CD8-positive, alpha-beta memory T cell (primary cell): ENCODE data around the gene TCEANC. TPM values are rescaled to one million over a fixed set of nuclear protein-coding genes. Genes with fewer than 3 reads are reported as not detected.
"Not testable (repeated sequence)": the region's sequence is repeated elsewhere in the genome, so short reads cannot be mapped to it uniquely, and the experiment has no call there.

ENCODE experiments used
- CTCF ChIA-PET: fragments of 350-600 bp; sonication (Branson Sonifier 250); formaldehyde crosslinking; loops from one replicate; lab custom pipeline; 2021; ENCODE audit warnings: antibody characterized with exemption; lab: Charles Lee
- POLR2A ChIA-PET: fragments of 350-600 bp; sonication (Branson Sonifier 250); formaldehyde crosslinking; loops from one replicate; lab custom pipeline; 2021; ENCODE audit warnings: antibody characterized with exemption; lab: Charles Lee
- DNase-seq, 5 donors: peaks; one replicate each; pipeline versions ENCODE4 v3.0.0 to v3.0.0-alpha.2; 2020 to 2022; ENCODE audit warnings: mixed read lengths in 1 of 5
- H3K27ac ChIP-seq: one replicate; pipeline ENCODE4 v1.7.0; 2013; ENCODE audit warnings: low read depth, mild to moderate bottlenecking, low read length, moderate library complexity
- H3K27me3 ChIP-seq: 2 replicates; pipeline ENCODE4 v1.7.0; 2013; ENCODE audit warnings: low read length, mild to moderate bottlenecking; ENCODE audit not compliant: insufficient read depth, poor library complexity, severe bottlenecking
- H3K36me3 ChIP-seq: 2 replicates; pipeline ENCODE4 v1.7.0; 2013; ENCODE audit warnings: mild to moderate bottlenecking, low read length, moderate library complexity; ENCODE audit not compliant: insufficient read depth
- H3K4me1 ChIP-seq: 2 replicates; pipeline ENCODE4 v1.7.0; 2013; ENCODE audit warnings: mild to moderate bottlenecking, low read length, moderate library complexity; ENCODE audit not compliant: insufficient read depth
- H3K4me3 ChIP-seq: 2 replicates; pipeline ENCODE4 v1.7.0; 2013; ENCODE audit warnings: mild to moderate bottlenecking, low read length
- H3K9me3 ChIP-seq: 2 replicates; pipeline ENCODE4 v1.7.0; 2013; ENCODE audit warnings: mild to moderate bottlenecking, low read length
- H3K27ac Mint-ChIP-seq, 8 donors: one replicate each; pipeline ENCODE4 v1.8.0; 2020 to 2021; ENCODE audit warnings: mixed read lengths in 8 of 8, mild to moderate bottlenecking in 6 of 8, inconsistent platforms in 3 of 8, moderate library complexity in 3 of 8
- H3K27me3 Mint-ChIP-seq, 2 donors: one replicate each; pipeline ENCODE4 v1.8.0; 2020 to 2021; ENCODE audit warnings: mixed read lengths in 2 of 2, mild to moderate bottlenecking in 1 of 2, moderate library complexity in 1 of 2
- H3K36me3 Mint-ChIP-seq, 3 donors: one replicate each; pipeline ENCODE4 v1.8.0; 2020 to 2021; ENCODE audit warnings: mixed read lengths in 3 of 3, inconsistent platforms in 1 of 3, mild to moderate bottlenecking in 1 of 3
- H3K4me1 Mint-ChIP-seq, 3 donors: one replicate each; pipeline ENCODE4 v1.8.0; 2020 to 2021; ENCODE audit warnings: mixed read lengths in 3 of 3, inconsistent platforms in 1 of 3, mild to moderate bottlenecking in 1 of 3
- H3K4me3 Mint-ChIP-seq, 7 donors: one replicate each; pipeline ENCODE4 v1.8.0; 2020 to 2021; ENCODE audit warnings: mixed read lengths in 7 of 7, mild to moderate bottlenecking in 6 of 7, moderate library complexity in 4 of 7, inconsistent platforms in 2 of 7
- H3K9me3 Mint-ChIP-seq, 5 donors: one replicate each; pipeline ENCODE4 v1.8.0; 2020 to 2022; ENCODE audit warnings: mixed read lengths in 5 of 5, mild to moderate bottlenecking in 3 of 5, moderate library complexity in 2 of 5, inconsistent platforms in 1 of 5
- polyA plus RNA-seq: library from polyadenylated mRNA; unstranded; fragments of 300-500 nt; fragmentation: Illumina TruSeq; gene quantifications from one replicate; pipeline ENCODE4 v1.2.3, GENCODE V29; 2021
- total RNA-seq, 2 experiments: library from RNA; stranded (reverse); gene quantifications; one replicate each; pipeline ENCODE4 v1.2.3, GENCODE V29; 2021

TCEANC gene
- total and polyA plus RNA-seq, 3 experiments from 2014 or later: 2.7 to 10.3 (median 3.4) TPM

DNA sequence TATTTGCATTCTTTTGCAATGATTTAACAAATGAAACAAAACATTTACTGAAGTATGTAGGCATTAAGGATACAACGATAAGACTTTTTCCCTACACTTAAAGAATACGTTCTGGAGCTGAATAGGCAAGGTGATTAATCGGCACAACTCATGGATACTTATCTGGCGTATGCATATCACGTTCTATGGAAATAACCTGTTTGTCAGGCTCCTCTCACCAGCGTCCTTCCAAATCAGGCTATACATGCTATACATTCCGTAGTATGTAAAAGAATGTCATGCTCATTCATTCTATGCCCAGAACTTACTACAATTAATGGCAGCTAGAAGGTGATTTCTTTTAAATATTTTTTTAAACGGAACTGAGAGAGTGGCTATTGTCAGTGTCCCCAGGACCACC, 25.6 kb upstream of the TCEANC start:
- Histone ChIP-seq H3K9me3 (no peaks in the 10 kb centered on the region), H3K4me1 (no peaks in the 10 kb centered on the region), H3K36me3 (no peaks in the 10 kb centered on the region), H3K27me3 (no peaks in the 10 kb centered on the region), H3K4me3 (no peak overlapping the region), H3K27ac (no peak overlapping the region)
- POLR2A ChIA-PET: no interaction called here
- H3K36me3 Mint-ChIP-seq: no peaks in the 10 kb centered on the region
- no peak for DNase-seq
- no peak overlapping the region for H3K4me3 Mint-ChIP-seq
- H3K9me3 Mint-ChIP-seq: peaks cover 0 to 12% (median 7%) of the 10 kb centered on the region in 5 donors
- CTCF ChIA-PET: interaction anchor here (0.9 kb wide), 1 partner anchor 24 kb away, joined by 3 read pairs; no protein-coding TSS in a partner anchor
- no peaks in the 10 kb centered on the region for H3K4me1 Mint-ChIP-seq
- H3K27ac Mint-ChIP-seq: no peak overlapping the region
- peaks cover 0 to 18% of the 10 kb centered on the region in 2 donors for H3K27me3 Mint-ChIP-seq

DNA sequence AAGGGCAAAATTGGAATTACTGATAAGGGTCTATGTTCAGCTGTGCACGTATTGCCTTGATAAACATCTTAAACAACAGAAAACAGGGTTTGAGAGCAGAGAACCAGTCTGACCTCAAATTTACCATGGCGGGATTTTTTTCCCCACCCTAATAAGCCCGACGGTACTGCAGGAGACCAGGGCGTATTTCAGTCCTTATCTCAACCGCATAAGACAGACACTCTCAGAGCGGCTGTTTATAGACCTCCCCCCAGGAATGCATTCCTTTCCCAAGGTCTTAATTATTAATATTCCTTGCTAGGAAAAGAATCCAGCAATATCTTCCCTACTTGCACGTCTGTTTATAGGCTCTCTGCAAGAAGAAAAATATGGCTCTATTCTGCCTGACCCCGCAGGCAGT, 15.7 kb upstream of the TCEANC start:
- H3K27me3 ChIP-seq, POLR2A ChIA-PET: not testable (repeated sequence)
- H3K36me3 Mint-ChIP-seq: peaks cover 0 to 25% (median 0%) of the 10 kb centered on the region in 3 donors

GRCh38 chrX:13638021-13638420, 14.9 kb upstream of the TCEANC start:
- no peaks in the 10 kb centered on the region for H3K9me3 ChIP-seq
- no peaks in the 10 kb centered on the region for H3K4me1 ChIP-seq
- H3K27me3 Mint-ChIP-seq: peaks cover 8 to 43% of the 10 kb centered on the region in 2 donors
- DNase-seq: no peak
- peaks cover 0 to 25% (median 0%) of the 10 kb centered on the region in 3 donors for H3K36me3 Mint-ChIP-seq
- H3K36me3 ChIP-seq: no peaks in the 10 kb centered on the region
- H3K4me1 Mint-ChIP-seq: no peaks in the 10 kb centered on the region
- peaks cover 6 to 28% (median 21%) of the 10 kb centered on the region in 5 donors for H3K9me3 Mint-ChIP-seq
- H3K27ac Mint-ChIP-seq: no peak overlapping the region
- H3K4me3 ChIP-seq: no peak overlapping the region
- CTCF ChIA-PET: no interaction called here
- H3K4me3 Mint-ChIP-seq: no peak overlapping the region
- POLR2A ChIA-PET: no interaction called here
- no peaks in the 10 kb centered on the region for H3K27me3 ChIP-seq
- H3K27ac ChIP-seq: no peak overlapping the region

More for the DNA sequence above, 15.7 kb upstream of the TCEANC start:
- H3K27me3 Mint-ChIP-seq: peaks cover 8 to 39% of the 10 kb centered on the region in 2 donors
- H3K36me3 ChIP-seq, H3K27ac ChIP-seq, H3K4me3 ChIP-seq, H3K4me3 Mint-ChIP-seq, H3K9me3 ChIP-seq, DNase-seq, H3K27ac Mint-ChIP-seq, H3K4me1 ChIP-seq, CTCF ChIA-PET, H3K4me1 Mint-ChIP-seq: not testable (repeated sequence)
- H3K9me3 Mint-ChIP-seq: peaks cover 6 to 28% (median 21%) of the 10 kb centered on the region in 5 donors

- no peak overlapping the region for H3K4me3 Mint-ChIP-seq
- Histone ChIP-seq H3K9me3 (no peaks in the 10 kb centered on the region), H3K4me3 (no peak overlapping the region), H3K27ac (no peak overlapping the region), H3K4me1 (no peaks in the 10 kb centered on the region), H3K36me3 (no peaks in the 10 kb centered on the region), H3K27me3 (no peaks in the 10 kb centered on the region)
- no peak for DNase-seq
- POLR2A ChIA-PET: no interaction called here
- H3K27me3 Mint-ChIP-seq: peaks cover 8 to 45% of the 10 kb centered on the region in 2 donors
- CTCF ChIA-PET: no interaction called here
- no peaks in the 10 kb centered on the region for H3K4me1 Mint-ChIP-seq
- peaks cover 6 to 28% (median 21%) of the 10 kb centered on the region in 5 donors for H3K9me3 Mint-ChIP-seq
- no peak overlapping the region for H3K27ac Mint-ChIP-seq
- peaks cover 0 to 25% (median 0%) of the 10 kb centered on the region in 3 donors for H3K36me3 Mint-ChIP-seq
Measured at GRCh38 chrX:13638826-13639225, 14.1 kb upstream of the TCEANC start.

DNA sequence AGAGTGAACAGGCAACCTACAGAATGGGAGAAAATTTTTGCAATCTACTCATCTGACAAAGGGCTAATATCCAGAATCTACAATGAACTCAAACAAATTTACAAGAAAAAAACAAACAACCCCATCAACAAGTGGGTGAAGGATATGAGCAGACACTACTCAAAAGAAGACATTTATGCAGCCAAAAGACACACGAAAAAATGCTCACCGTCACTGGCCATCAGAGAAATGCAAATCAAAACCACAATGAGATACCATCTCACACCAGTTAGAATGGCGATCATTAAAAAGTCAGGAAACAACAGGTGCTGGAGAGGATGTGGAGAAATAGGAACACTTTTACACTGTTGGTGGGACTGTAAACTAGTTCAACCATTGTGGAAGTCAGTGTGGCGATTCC, 11.3 kb upstream of the TCEANC start:
- DNase-seq, CTCF ChIA-PET, H3K4me3 Mint-ChIP-seq, H3K9me3 ChIP-seq, H3K36me3 ChIP-seq, H3K4me1 Mint-ChIP-seq, H3K4me3 ChIP-seq, H3K4me1 ChIP-seq, H3K27me3 ChIP-seq, H3K27ac Mint-ChIP-seq, H3K36me3 Mint-ChIP-seq, H3K27ac ChIP-seq, POLR2A ChIA-PET: not testable (repeated sequence)
- Mint-ChIP-seq H3K9me3 (peaks cover 2 to 18% (median 11%) of the 10 kb centered on the region in 5 donors), H3K27me3 (peaks cover 0 to 46% of the 10 kb centered on the region in 2 donors)

DNA sequence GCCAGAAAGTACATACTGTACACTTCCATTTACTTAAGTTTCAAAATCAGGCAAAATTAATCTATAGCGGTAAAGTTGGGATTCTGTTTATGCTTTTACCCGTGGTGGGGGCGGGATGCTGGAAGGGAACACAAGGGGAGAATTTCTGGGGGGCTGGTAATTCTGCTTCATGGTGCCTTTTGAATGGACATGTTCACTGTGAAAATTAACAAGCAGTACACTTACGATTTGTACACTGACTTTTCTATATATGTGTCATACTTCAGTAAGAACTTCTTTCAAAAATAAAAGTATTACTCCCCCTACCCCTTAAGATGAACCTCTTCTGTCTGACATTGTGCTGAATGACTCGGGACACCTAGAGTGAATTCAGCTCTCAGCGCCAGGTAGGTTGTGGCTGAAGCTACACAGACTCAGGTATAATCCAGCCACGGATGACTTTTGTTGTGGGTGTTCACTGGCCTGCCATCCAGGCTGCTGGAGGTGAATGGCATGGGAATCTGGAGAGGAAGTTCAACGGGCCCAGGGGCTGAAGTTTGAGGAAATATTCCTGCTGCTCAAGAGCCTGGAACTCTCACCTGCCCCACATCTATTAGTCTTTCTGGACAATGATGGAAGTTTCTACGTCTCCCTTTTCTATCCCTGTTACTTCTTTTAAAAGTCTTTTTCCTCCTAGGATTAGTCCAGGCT, 7.3 kb upstream of the TCEANC start:
- no peak overlapping the region for H3K4me3 ChIP-seq
- peaks cover 0 to 29% of the 10 kb centered on the region in 2 donors for H3K27me3 Mint-ChIP-seq
- ChIA-PET POLR2A (no interaction called here), CTCF (interaction anchor here (1.1 to 3.0 kb wide), 6 partner anchors 10 to 699 kb away, joined by 3 to 12 read pairs (median 3); no protein-coding TSS in a partner anchor)
- H3K36me3 Mint-ChIP-seq: no peaks in the 10 kb centered on the region
- no peak overlapping the region for H3K4me3 Mint-ChIP-seq
- DNase-seq: no peak
- H3K4me1 Mint-ChIP-seq: peaks cover 9 to 22% (median 13%) of the 10 kb centered on the region in 3 donors
- no peaks in the 10 kb centered on the region for H3K36me3 ChIP-seq
- H3K9me3 Mint-ChIP-seq: no peaks in the 10 kb centered on the region
- no peaks in the 10 kb centered on the region for H3K4me1 ChIP-seq
- H3K27ac ChIP-seq: no peak overlapping the region
- H3K27me3 ChIP-seq: no peaks in the 10 kb centered on the region
- no peaks in the 10 kb centered on the region for H3K9me3 ChIP-seq
- H3K27ac Mint-ChIP-seq: peak overlapping the region in 1 of 8 donors; percentile 17

GRCh38 chrX:13646154-13646549, 6.8 kb upstream of the TCEANC start:
- peak overlapping the region in 3 of 8 donors; percentile 17 to 50 (median 47) for H3K27ac Mint-ChIP-seq
- POLR2A ChIA-PET: no interaction called here
- H3K9me3 Mint-ChIP-seq: no peaks in the 10 kb centered on the region

GRCh38 chrX:13647709-13648212, 5.2 kb upstream of the TCEANC start:
- POLR2A ChIA-PET: no interaction called here
- H3K9me3 ChIP-seq: no peaks in the 10 kb centered on the region
- H3K4me1 ChIP-seq: peaks cover 6% of the 10 kb centered on the region
- no peaks in the 10 kb centered on the region for H3K27me3 ChIP-seq
- CTCF ChIA-PET: no interaction called here
- H3K27me3 Mint-ChIP-seq: peaks cover 0 to 23% of the 10 kb centered on the region in 2 donors
- peaks cover 21 to 29% (median 22%) of the 10 kb centered on the region in 3 donors for H3K4me1 Mint-ChIP-seq
- no peak overlapping the region for H3K4me3 ChIP-seq
- DNase-seq: peak in 4 of 5 donors; percentile 39 to 87 (median 54)
- H3K9me3 Mint-ChIP-seq: no peaks in the 10 kb centered on the region
- H3K27ac Mint-ChIP-seq: peak overlapping the region; percentile 54 to 91 (median 88)
- H3K27ac ChIP-seq: peak overlapping the region; percentile 65
- no peaks in the 10 kb centered on the region for H3K36me3 ChIP-seq
- H3K36me3 Mint-ChIP-seq: no peaks in the 10 kb centered on the region
- H3K4me3 Mint-ChIP-seq: peak overlapping the region in 6 of 7 donors; percentile 0 to 65 (median 41)

More at GRCh38 chrX:13646154-13646549, 6.8 kb upstream of the TCEANC start:
- H3K4me3 ChIP-seq: no peak overlapping the region
- H3K36me3 ChIP-seq: no peaks in the 10 kb centered on the region
- no peak overlapping the region for H3K27ac ChIP-seq
- H3K9me3 ChIP-seq: no peaks in the 10 kb centered on the region
- H3K27me3 ChIP-seq: no peaks in the 10 kb centered on the region
- Mint-ChIP-seq H3K4me1 (peaks cover 13 to 22% (median 13%) of the 10 kb centered on the region in 3 donors), H3K27me3 (peaks cover 0 to 29% of the 10 kb centered on the region in 2 donors), H3K4me3 (no peak overlapping the region), H3K36me3 (no peaks in the 10 kb centered on the region)
- peak in 2 of 5 donors; percentile 8 to 52 for DNase-seq
- no peaks in the 10 kb centered on the region for H3K4me1 ChIP-seq
- CTCF ChIA-PET: interaction anchor here (1.1 to 3.0 kb wide), 7 partner anchors 10 to 699 kb away, joined by 3 to 12 read pairs (median 3); no protein-coding TSS in a partner anchor
